Keratinocyte (primary cell): Measurements from ENCODE around the gene SPAG6. TPM values are rescaled to one million over a fixed set of nuclear protein-coding genes. Genes with fewer than 3 reads are reported as not detected.
A peak's percentile ranks its signal among the peaks of the same experiment; 100 is the strongest.

Experiments
- DNase-seq: peaks from one replicate; pipeline ENCODE4 v3.0.0-alpha.2; 2011; ENCODE audit warnings: low read depth, missing footprints, low spot score
- FAIRE-seq: peaks from 2 replicates; lab custom pipeline; 2011; peaks lifted over from hg19 to GRCh38; lab: Jason Lieb, UNC
- H2AFZ ChIP-seq: 2 replicates; pipeline ENCODE4 v1.6.0; 2012; ENCODE audit warnings: low read length, control low read depth, inconsistent platforms; ENCODE audit not compliant: control insufficient read depth
- H3K27ac ChIP-seq: 2 replicates; pipeline ENCODE4 v1.5.1; 2011; ENCODE audit warnings: low read length; ENCODE audit not compliant: control insufficient read depth, insufficient read depth
- H3K27me3 ChIP-seq: 3 replicates; pipeline ENCODE4 v1.6.0; 2011; ENCODE audit warnings: low read length; ENCODE audit not compliant: control insufficient read depth, insufficient read depth; ENCODE audit errors: extremely low read depth
- H3K36me3 ChIP-seq, 2 experiments: 2 replicates in 1 of 2; 3 replicates in 1 of 2; pipeline ENCODE4 v1.5.1; 2011; ENCODE audit warnings: low read length in 2 of 2, mild to moderate bottlenecking in 1 of 2; ENCODE audit not compliant: control insufficient read depth in 2 of 2, insufficient read depth in 2 of 2; ENCODE audit errors: extremely low read depth in 1 of 2
- H3K4me1 ChIP-seq: 3 replicates; pipeline ENCODE4 v1.5.1; 2011; ENCODE audit warnings: low read length; ENCODE audit not compliant: control insufficient read depth, insufficient read depth; ENCODE audit errors: extremely low read depth
- H3K4me2 ChIP-seq: 3 replicates; pipeline ENCODE4 v1.6.0; 2011; ENCODE audit warnings: low read depth, low read length; ENCODE audit not compliant: control insufficient read depth, insufficient read depth; ENCODE audit errors: extremely low read depth
- H3K4me3 ChIP-seq, 3 experiments: fragments of 200-600 bp in 1 of 3; sonication (generic) in 1 of 3; 2 replicates in 2 of 3; 3 replicates in 1 of 3; pipeline ENCODE4 v1.5.1; 2011 to 2016; ENCODE audit warnings: low read length in 3 of 3, mild to moderate bottlenecking in 3 of 3, control low read depth in 2 of 3, inconsistent platforms in 1 of 3, low read depth in 1 of 3, mixed read lengths in 1 of 3, mixed run types in 1 of 3, moderate library complexity in 1 of 3; ENCODE audit not compliant: control insufficient read depth in 2 of 3, insufficient read depth in 2 of 3; ENCODE audit errors: extremely low read depth in 1 of 3
- H3K79me2 ChIP-seq: 2 replicates; pipeline ENCODE4 v1.6.0; 2012; ENCODE audit warnings: low read length; ENCODE audit not compliant: control insufficient read depth, insufficient read depth
- H3K9ac ChIP-seq: 3 replicates; pipeline ENCODE4 v1.6.0; 2011; ENCODE audit warnings: low read length; ENCODE audit not compliant: control insufficient read depth, insufficient read depth; ENCODE audit errors: extremely low read depth
- H3K9me1 ChIP-seq: 3 replicates; pipeline ENCODE4 v1.6.0; 2011; ENCODE audit warnings: low read length; ENCODE audit not compliant: control insufficient read depth, insufficient read depth; ENCODE audit errors: extremely low read depth
- H3K9me3 ChIP-seq: 2 replicates; pipeline ENCODE4 v1.5.1; 2012; ENCODE audit warnings: low read depth, low read length; ENCODE audit not compliant: control insufficient read depth
- H4K20me1 ChIP-seq: 3 replicates; pipeline ENCODE4 v1.6.0; 2011; ENCODE audit warnings: low read length; ENCODE audit not compliant: control insufficient read depth, insufficient read depth; ENCODE audit errors: extremely low read depth
- CTCF ChIP-seq, 3 experiments: IDR thresholded peaks in 1 of 3; conservative IDR thresholded peaks in 1 of 3; optimal IDR thresholded peaks in 1 of 3; 2 replicates in 2 of 3; 3 replicates in 1 of 3; pipeline versions ENCODE3 to v1.5.1; 2011; ENCODE audit warnings: low read length in 3 of 3, mild to moderate bottlenecking in 3 of 3, moderate library complexity in 2 of 3, control low read depth in 1 of 3, inconsistent platforms in 1 of 3; ENCODE audit not compliant: insufficient read depth in 2 of 3; ENCODE audit errors: extremely low read depth in 1 of 3
- EZH2 ChIP-seq: IDR thresholded peaks from one replicate; pipeline ENCODE4 v1.6.1; 2012; ENCODE audit warnings: inconsistent platforms, mild to moderate bottlenecking, low read length, moderate library complexity
- dilution Hi-C: fragments of 300-500 bp; cut with MboI; formaldehyde crosslinking; loops from one replicate; pipeline ENCODE4 v1.7.0; 2020; ENCODE audit warnings: low sequenced_read_pairs; ENCODE audit not compliant: extremely low pct_ligation_motif_present
- polyA plus RNA-seq, 5 experiments: library from polyadenylated mRNA; depleted of rRNA in 3 of 5; stranded (reverse) in 3 of 5; stranded (forward) in 1 of 5; unstranded in 1 of 5; fragments of >200 nt; gene quantifications; 1 replicate in 1 of 5; 2 replicates in 3 of 5; 3 replicates in 1 of 5; pipeline versions ENCODE4 v1.2.1 to v1.2.3, GENCODE V29; 2011 to 2012; ENCODE audit warnings: missing spikeins in 2 of 5, low read depth in 1 of 5, low replicate concordance in 1 of 5

SPAG6 gene
- polyA plus RNA-seq, 1 donor (not counting 4 experiments of a cell fraction or from before 2014, with no cell fraction given): not detected

GRCh38 chr10:22318772-22319171, 26.5 kb upstream of the SPAG6 start:
- Histone ChIP-seq H4K20me1 (no peaks in the 10 kb centered on the region), H3K9me3 (no peaks in the 10 kb centered on the region), H2AFZ (no peak overlapping the region), H3K36me3 (no peaks in the 10 kb centered on the region), H3K27me3 (peaks cover 14% of the 10 kb centered on the region), H3K79me2 (peaks cover 1% of the 10 kb centered on the region), H3K4me3 (no peak overlapping the region), H3K4me2 (no peak overlapping the region), H3K27ac (no peak overlapping the region), H3K9ac (no peak overlapping the region), H3K4me1 (peaks cover 13% of the 10 kb centered on the region), H3K9me1 (no peaks in the 10 kb centered on the region)
- dilution Hi-C loops: no loop called here
- DNase-seq (no peak), FAIRE-seq (no peak)
- TF ChIP-seq CTCF (optimal IDR thresholded peaks at IDR 0.05 in 1 of 3, IDR thresholded peaks at IDR 0.05 in 1 of 3, conservative IDR thresholded peaks at IDR 0.05 in 1 of 3; ENCODE audit: extremely low read depth in 1 of 3, insufficient read depth in 2 of 3, low read length in 3 of 3) (no peak), EZH2 (no peak)

GRCh38 chr10:22319547-22319979, 25.7 kb upstream of the SPAG6 start:
- Histone ChIP-seq H3K4me3 (no peak overlapping the region), H3K4me2 (peak overlapping the region; percentile 68), H3K9me3 (no peaks in the 10 kb centered on the region), H3K36me3 (no peaks in the 10 kb centered on the region), H3K9me1 (no peaks in the 10 kb centered on the region), H4K20me1 (no peaks in the 10 kb centered on the region), H3K79me2 (peaks cover 1% of the 10 kb centered on the region), H2AFZ (peak overlapping the region; percentile 60), H3K4me1 (peaks cover 16% of the 10 kb centered on the region), H3K9ac (no peak overlapping the region), H3K27me3 (peaks cover 14% of the 10 kb centered on the region), H3K27ac (no peak overlapping the region)
- TF ChIP-seq EZH2 (no peak), CTCF (optimal IDR thresholded peaks at IDR 0.05 in 1 of 3, IDR thresholded peaks at IDR 0.05 in 1 of 3, conservative IDR thresholded peaks at IDR 0.05 in 1 of 3; ENCODE audit: extremely low read depth in 1 of 3, insufficient read depth in 2 of 3, low read length in 3 of 3) (no peak)
- no peak for FAIRE-seq
- dilution Hi-C loops: no loop called here
- no peak for DNase-seq
